Body of pancreas (tissue), 4 donors: ENCODE data around the gene DPYD. TPM values are rescaled to one million over a fixed set of nuclear protein-coding genes. Genes with fewer than 3 reads are reported as not detected.

ENCODE experiments used
- ATAC-seq: fragments of 150-250 bp; one replicate; pipeline ENCODE4 v1.9.1; 2016
- DNase-seq, 4 donors: peaks; one replicate each; pipeline ENCODE4 v3.0.0-alpha.2; 2019
- H3K27ac ChIP-seq, 4 donors: fragments of 200-600 bp; sonication (generic); 1 replicate in 3 of 4; 2 replicates in 1 of 4; pipeline versions ENCODE4 v1.5.1 to v1.6.1; 2016 to 2019; ENCODE audit warnings: mild to moderate bottlenecking in 1 of 4, mixed read lengths in 1 of 4, moderate library complexity in 1 of 4
- H3K27me3 ChIP-seq, 2 donors: fragments of 200-600 bp; sonication (generic); one replicate each; pipeline ENCODE4 v1.6.0; 2016; ENCODE audit warnings: mild to moderate bottlenecking in 1 of 2
- H3K36me3 ChIP-seq, 2 donors: fragments of 200-600 bp; sonication (generic); replicated peaks in 1 of 2; 2 replicates each; pipeline ENCODE4 v1.5.1; 2016; ENCODE audit warnings: low read depth in 2 of 2; ENCODE audit not compliant: insufficient read depth in 1 of 2
- H3K4me1 ChIP-seq: fragments of 200-600 bp; sonication (generic); one replicate; pipeline ENCODE4 v1.6.0; 2016
- H3K4me3 ChIP-seq, 2 donors: fragments of 200-600 bp; sonication (generic); 1 replicate in 1 of 2; 2 replicates in 1 of 2; pipeline ENCODE4 v1.5.1; 2016 to 2019
- H3K9me3 ChIP-seq, 3 donors: fragments of 200-600 bp; sonication (generic); 1 replicate in 2 of 3; 2 replicates in 1 of 3; pipeline ENCODE4 v1.5.1; 2016
- CTCF ChIP-seq, 7 experiments: fragments of 450-650 bp in 4 of 7; fragments of 200-600 bp in 3 of 7; sonication (generic) in 3 of 7; IDR thresholded peaks; one replicate each; pipeline ENCODE4 v1.5.1; 2016 to 2019; ENCODE audit warnings: antibody characterized with exemption in 7 of 7
- POLR2A ChIP-seq, 3 donors: fragments of 450-650 bp; IDR thresholded peaks; one replicate each; pipeline ENCODE4 v1.6.1; 2016; ENCODE audit warnings: antibody characterized with exemption in 3 of 3, mild to moderate bottlenecking in 2 of 3
- WGBS, 2 donors: methylation state at CpG; one replicate each; pipeline ENCODE4 v1.1.5; 2017; 5-methylcytosine and 5-hydroxymethylcytosine counted together
- intact Hi-C: fragments of 100-400 bp; cut with DNase I; formaldehyde crosslinking; loops from one replicate; pipeline ENCODE4 v1.15.1; 2023
- total RNA-seq, 2 donors: library from RNA; depleted of rRNA; stranded (reverse); fragments of >200 nt; gene quantifications; one replicate each; pipeline ENCODE4 v1.1.0, GENCODE V29; 2016

The DPYD gene
- total RNA-seq, 2 donors from 2014 or later = 13.8 to 17.1 TPM

- no peak for DNase-seq
- Histone ChIP-seq H3K4me1 (no peaks in the 10 kb centered on the region), H3K4me3 (no peak overlapping the region), H3K27me3 (no peaks in the 10 kb centered on the region), H3K9me3 (no peaks in the 10 kb centered on the region), H3K27ac (no peak overlapping the region), H3K36me3 (no peaks in the 10 kb centered on the region)
- TF ChIP-seq POLR2A (IDR thresholded peaks at IDR 0.05) (no peak), CTCF (IDR thresholded peaks at IDR 0.05) (no peak)
- 79 to 95% methylated on average over 1 of the region's 1 CpG for WGBS, 2 donors
- intact Hi-C loops = no loop called here
- no peak for ATAC-seq
Observed at GRCh38 chr1:97108179-97108578, 812.7 kb downstream of the DPYD start.

- no peak overlapping the region for H3K4me3 ChIP-seq
- no peak for TF ChIP-seq CTCF (IDR thresholded peaks at IDR 0.05)
- DNase-seq (no peak), ATAC-seq (no peak)
- H3K27me3 ChIP-seq = no peaks in the 10 kb centered on the region
- H3K36me3 ChIP-seq = no peaks in the 10 kb centered on the region
- no peak overlapping the region for H3K27ac ChIP-seq
- H3K4me1 ChIP-seq = no peaks in the 10 kb centered on the region
- no peaks in the 10 kb centered on the region for H3K9me3 ChIP-seq
- intact Hi-C loops = no loop called here
- WGBS, 2 donors = 63 to 76% methylated on average over 2 of the region's 2 CpGs
Observed at GRCh38 chr1:97105531-97105930, 815.3 kb downstream of the DPYD start.

- no peaks in the 10 kb centered on the region for H3K4me1 ChIP-seq
- no peaks in the 10 kb centered on the region for H3K9me3 ChIP-seq
- intact Hi-C loops = no loop called here
- TF ChIP-seq CTCF (IDR thresholded peaks at IDR 0.05) (no peak), POLR2A (IDR thresholded peaks at IDR 0.05) (no peak)
- H3K4me3 ChIP-seq = no peak overlapping the region
- DNase-seq = no peak
- 91% methylated on average over 2 of the region's 2 CpGs for WGBS, 2 donors
- no peaks in the 10 kb centered on the region for H3K36me3 ChIP-seq
- H3K27ac ChIP-seq = no peak overlapping the region
- no peak for ATAC-seq
- no peaks in the 10 kb centered on the region for H3K27me3 ChIP-seq
Observed at GRCh38 chr1:97101509-97101908, 819.3 kb downstream of the DPYD start.

- DNase-seq (no peak), ATAC-seq (no peak)
- TF ChIP-seq CTCF (IDR thresholded peaks at IDR 0.05) (no peak), POLR2A (IDR thresholded peaks at IDR 0.05) (no peak)
- Histone ChIP-seq H3K36me3 (no peaks in the 10 kb centered on the region), H3K4me1 (no peaks in the 10 kb centered on the region), H3K9me3 (no peaks in the 10 kb centered on the region), H3K27ac (no peak overlapping the region), H3K4me3 (no peak overlapping the region), H3K27me3 (no peaks in the 10 kb centered on the region)
- 96 to 100% methylated on average over 1 of the region's 1 CpG for WGBS, 2 donors
- intact Hi-C loops = no loop called here
Observed at GRCh38 chr1:97097404-97097925, 823.4 kb downstream of the DPYD start.

GRCh38 chr1:97095764-97096163 is 825.1 kb downstream of the DPYD start:
- Histone ChIP-seq H3K4me3 (no peak overlapping the region), H3K4me1 (no peaks in the 10 kb centered on the region), H3K27me3 (no peaks in the 10 kb centered on the region), H3K27ac (no peak overlapping the region), H3K9me3 (no peaks in the 10 kb centered on the region), H3K36me3 (no peaks in the 10 kb centered on the region)
- DNase-seq (no peak), ATAC-seq (no peak)
- TF ChIP-seq POLR2A (IDR thresholded peaks at IDR 0.05) (no peak), CTCF (IDR thresholded peaks at IDR 0.05) (no peak)
- intact Hi-C loops = no loop called here
- 96 to 100% methylated on average over 2 of the region's 2 CpGs for WGBS, 2 donors
